Islet precursor cell (in vitro differentiated cells): Measurements from ENCODE around the gene BANF2.
"Not testable (repeated sequence)": the region's sequence is repeated elsewhere in the genome, so short reads cannot be mapped to it uniquely, and the experiment has no call there.

ENCODE experiments used
- DNase-seq: peaks from one replicate; pipeline ENCODE4 v3.0.0-alpha.2; 2018

Gene BANF2

GRCh38 chr20:17683218-17684076 is 16.3 kb upstream of the BANF2 start:
- no peak for DNase-seq

GRCh38 chr20:17684077-17684888 is 15.5 kb upstream of the BANF2 start:
- DNase-seq, result no peak

GRCh38 chr20:17685168-17685567 is 14.6 kb upstream of the BANF2 start:
- no peak for DNase-seq

- no peak for DNase-seq
These were observed 12.0 kb upstream of the BANF2 start for GRCh38 chr20:17687800-17688199.

GRCh38 chr20:17688965-17689364 is 10.8 kb upstream of the BANF2 start:
- DNase-seq, result no peak

GRCh38 chr20:17690144-17690543 is 9.6 kb upstream of the BANF2 start:
- no peak for DNase-seq

- DNase-seq, result no peak
These were observed 8.0 kb upstream of the BANF2 start for GRCh38 chr20:17691758-17692157.

GRCh38 chr20:17693444-17694001 is 6.2 kb upstream of the BANF2 start:
- peak; percentile 32 for DNase-seq

- DNase-seq, result no peak
These were observed 5.0 kb upstream of the BANF2 start for GRCh38 chr20:17694767-17695166.

- DNase-seq, result no peak
These were observed 3.5 kb upstream of the BANF2 start for GRCh38 chr20:17696287-17696686.

- DNase-seq, result no peak
These were observed 2.6 kb upstream of the BANF2 start for GRCh38 chr20:17697171-17697570.

GRCh38 chr20:17698384-17698783 is 1.4 kb upstream of the BANF2 start:
- DNase-seq, result no peak

- DNase-seq, result no peak
These were observed 871 bp downstream of the BANF2 start for GRCh38 chr20:17700637-17701036.

- DNase-seq, result no peak
These were observed 2.1 kb downstream of the BANF2 start for GRCh38 chr20:17701826-17702225.

- DNase-seq, result no peak
These were observed 5.0 kb downstream of the BANF2 start for GRCh38 chr20:17704589-17705317.

GRCh38 chr20:17705916-17706315 is 6.2 kb downstream of the BANF2 start:
- DNase-seq, result no peak

GRCh38 chr20:17706632-17707031 is 6.9 kb downstream of the BANF2 start:
- DNase-seq, result no peak

- DNase-seq, result not testable (repeated sequence)
These were observed 8.2 kb downstream of the BANF2 start for GRCh38 chr20:17707951-17708350.

GRCh38 chr20:17708675-17709360 is 9.1 kb downstream of the BANF2 start:
- DNase-seq, result no peak

GRCh38 chr20:17709361-17710293 is 9.9 kb downstream of the BANF2 start:
- no peak for DNase-seq
